GM12878 (cell line): Measurements from ENCODE around the gene TSFM. TPM values are rescaled to one million over a fixed set of nuclear protein-coding genes. Genes with fewer than 3 reads are reported as not detected.

Experiments
- ATAC-seq: fragments of 200-7000 bp; cut with Tn5 transposase; 3 replicates; pipeline ENCODE4 v1.9.1; 2020; ENCODE audit warnings: mild to moderate bottlenecking, moderate library complexity
- BruUV-seq: library from RNA; stranded (reverse); fragments of 400-500 nt; replicated peaks from 2 replicates; lab custom pipeline; 2021; lab: Mats Ljungman, UMichigan
- CTCF ChIA-PET: fragments of 300-600 bp; sonication (Branson Sonifier 250); formaldehyde crosslinking; extraction: SDS; loops from one replicate; lab custom pipeline; 2021; ENCODE audit warnings: inconsistent platforms; lab: Yijun Ruan, JAX
- POLR2A ChIA-PET: fragments of 350-600 bp; formaldehyde crosslinking; extraction: SDS; loops from one replicate; lab custom pipeline; 2021; ENCODE audit warnings: inconsistent platforms; lab: Charles Lee
- RAD21 ChIA-PET: fragments of 300-600 bp; sonication (Branson Sonifier 250); formaldehyde crosslinking; loops from one replicate; lab custom pipeline; 2023; ENCODE audit warnings: antibody characterized with exemption; ENCODE audit not compliant: unreplicated experiment; lab: Charles Lee
- SMC1A ChIA-PET: fragments of 300-600 bp; sonication (Branson Sonifier 250); formaldehyde crosslinking; loops from one replicate; lab custom pipeline; 2023; ENCODE audit not compliant: unreplicated experiment, uncharacterized antibody; lab: Charles Lee
- DNase-seq: peaks from one replicate; pipeline ENCODE4 v3.0.0-alpha.2; 2011; ENCODE audit warnings: low read depth, low spot score
- FAIRE-seq: peaks from 3 replicates; lab custom pipeline; 2011; peaks lifted over from hg19 to GRCh38; lab: Jason Lieb, UNC
- H2AFZ ChIP-seq: 2 replicates; pipeline ENCODE4 v1.6.0; 2011; ENCODE audit warnings: low read depth, low read length, control low read depth; ENCODE audit not compliant: control insufficient read depth
- H3K27ac ChIP-seq: 2 replicates; pipeline ENCODE4 v1.5.1; 2011; ENCODE audit warnings: control low read depth; ENCODE audit not compliant: control insufficient read depth, insufficient read depth
- H3K27me3 ChIP-seq, 2 experiments: replicated peaks in 1 of 2; 2 replicates each; pipeline versions ENCODE4 v1.6.0 to v1.6.1; 2011; ENCODE audit warnings: low read length in 1 of 2; ENCODE audit not compliant: control insufficient read depth in 2 of 2, insufficient read depth in 2 of 2
- H3K36me3 ChIP-seq, 2 experiments: 2 replicates each; pipeline ENCODE4 v1.5.1; 2011; ENCODE audit warnings: low read length in 1 of 2; ENCODE audit not compliant: control insufficient read depth in 2 of 2, insufficient read depth in 2 of 2
- H3K4me1 ChIP-seq: 2 replicates; pipeline ENCODE4 v1.6.1; 2011; ENCODE audit warnings: mild to moderate bottlenecking, low read length, moderate library complexity, mixed read lengths; ENCODE audit not compliant: control insufficient read depth, insufficient read depth
- H3K4me2 ChIP-seq: 2 replicates; pipeline ENCODE4 v1.6.0; 2011; ENCODE audit warnings: control low read depth; ENCODE audit not compliant: control insufficient read depth, insufficient read depth
- H3K4me3 ChIP-seq: fragments of 200-600 bp; sonication (generic); 2 replicates; pipeline ENCODE4 v1.5.1; 2016
- H3K79me2 ChIP-seq: 2 replicates; pipeline ENCODE4 v1.6.0; 2011; ENCODE audit warnings: low read length; ENCODE audit not compliant: control insufficient read depth, insufficient read depth
- H3K9ac ChIP-seq: 2 replicates; pipeline ENCODE4 v1.8.0; 2011; ENCODE audit warnings: low read length, control low read depth, mixed read lengths; ENCODE audit not compliant: control insufficient read depth, insufficient read depth
- H3K9me3 ChIP-seq: replicated peaks from 3 replicates; pipeline ENCODE4 v1.5.1; 2011; ENCODE audit warnings: mild to moderate bottlenecking, low read length; ENCODE audit not compliant: control insufficient read depth, insufficient read depth
- H4K20me1 ChIP-seq: 2 replicates; pipeline ENCODE4 v1.6.0; 2011; ENCODE audit not compliant: control insufficient read depth, insufficient read depth
- CHD4 ChIP-seq: fragments of 200-600 bp; sonication (generic); IDR thresholded peaks from 2 replicates; pipeline ENCODE4 v1.6.1; 2016; ENCODE audit warnings: mild to moderate bottlenecking
- EGR1 ChIP-seq, 2 experiments: IDR thresholded peaks; 1 replicate in 1 of 2; 2 replicates in 1 of 2; pipeline ENCODE4 v1.6.1; 2011 to 2012; ENCODE audit warnings: low read depth in 2 of 2, low read length in 2 of 2, borderline replicate concordance in 1 of 2, mild to moderate bottlenecking in 1 of 2, moderate library complexity in 1 of 2
- EZH2 ChIP-seq: IDR thresholded peaks from 2 replicates; pipeline ENCODE4 v1.6.1; 2012; ENCODE audit warnings: low read depth, mild to moderate bottlenecking, control low read depth, inconsistent platforms, low read length, borderline replicate concordance; ENCODE audit not compliant: control insufficient read depth
- IKZF2 ChIP-seq, 2 experiments: fragments of 450-650 bp; IDR thresholded peaks; 2 replicates each; pipeline ENCODE4 v1.6.1; 2017; ENCODE audit warnings: mild to moderate bottlenecking in 2 of 2, moderate library complexity in 2 of 2
- IRF3 ChIP-seq: fragments of 450-650 bp; IDR thresholded peaks from 2 replicates; pipeline ENCODE4 v1.6.1; 2014; ENCODE audit warnings: mild to moderate bottlenecking
- KDM1A ChIP-seq: fragments of 200-600 bp; sonication (generic); IDR thresholded peaks from 2 replicates; pipeline ENCODE4 v1.6.1; 2016; ENCODE audit warnings: borderline replicate concordance
- MXI1 ChIP-seq: fragments of 150-350 bp; IDR thresholded peaks from 2 replicates; pipeline ENCODE4 v1.6.1; 2011; ENCODE audit warnings: low read depth, mild to moderate bottlenecking, inconsistent platforms, low read length, improper control_type of control experiment
- POLR2AphosphoS2 ChIP-seq: IDR thresholded peaks from 2 replicates; pipeline ENCODE4 v1.6.1; 2011; ENCODE audit warnings: low read depth, mild to moderate bottlenecking, low read length, improper control_type of control experiment, moderate library complexity
- POU2F2 ChIP-seq: IDR thresholded peaks from 3 replicates; pipeline ENCODE4 v1.6.1; 2011; ENCODE audit warnings: low read depth, mild to moderate bottlenecking, low read length, borderline replicate concordance
- SREBF1 ChIP-seq: IDR thresholded peaks from 2 replicates; pipeline ENCODE4 v1.6.1; 2012; ENCODE audit warnings: mild to moderate bottlenecking, low read length
- SUZ12 ChIP-seq: fragments of 200-600 bp; sonication (generic); IDR thresholded peaks from one replicate; pipeline ENCODE4 v1.6.1; 2018; ENCODE audit warnings: antibody characterized with exemption, mild to moderate bottlenecking; ENCODE audit not compliant: unreplicated experiment
- WRNIP1 ChIP-seq: IDR thresholded peaks from 2 replicates; pipeline ENCODE4 v1.6.1; 2011; ENCODE audit warnings: low read depth, low read length, improper control_type of control experiment, borderline replicate concordance
- WGBS: methylation state at CpG from one replicate; pipeline ENCODE4 v1.1.6; 2016; ENCODE audit warnings: low lambda C conversion rate; ENCODE audit not compliant: insufficient replicate concordance, insufficient coverage; ENCODE audit errors: missing lambda C conversion rate; 5-methylcytosine and 5-hydroxymethylcytosine counted together
- in situ Hi-C: fragments of 300-500 bp; cut with MboI; formaldehyde crosslinking; loops from 9 replicates; pipeline ENCODE4 v1.14.3; 2018; ENCODE audit warnings: mixed read lengths
- intact Hi-C: fragments of 100-400 bp; cut with micrococcal nuclease; formaldehyde crosslinking; loops from one replicate; pipeline ENCODE4 v1.14.2; 2022; ENCODE audit not compliant: unreplicated experiment
- polyA plus RNA-seq, 11 experiments: library from polyadenylated mRNA; depleted of rRNA in 4 of 11; unstranded in 6 of 11; stranded (reverse) in 5 of 11; fragments of >200 nt; fragmentation: Nextera tagmentation in 4 of 11; fragmentation: Illumina TruSeq in 1 of 11; extraction: Ambion mirVana in 4 of 11; extraction: Trizol in 1 of 11; gene quantifications; 1 replicate in 1 of 11; 2 replicates in 10 of 11; pipeline versions ENCODE4 v1.2.1 to v1.2.3, GENCODE V29; 2011 to 2016; ENCODE audit warnings: inconsistent platforms in 2 of 11, missing spikeins in 2 of 11, low read depth in 1 of 11
- total RNA-seq, 4 experiments: library from RNA; depleted of rRNA in 3 of 4; stranded (reverse); fragments of >200 nt in 3 of 4; fragmentation: Illumina TruSeq in 1 of 4; extraction: Trizol in 1 of 4; gene quantifications; 2 replicates each; pipeline versions ENCODE4 v1.2.1 to v1.2.3, GENCODE V29; 2013 to 2021

The TSFM gene
- total and polyA plus RNA-seq, 10 of the 15 experiments (the other 5 are each of a cell fraction or from before 2014, with no cell fraction given) = 36.7 to 132 (median 45.6) TPM

- no peak for FAIRE-seq
- no peak for TF ChIP-seq WRNIP1
- no peak for TF ChIP-seq SUZ12
- no peak for TF ChIP-seq KDM1A
- no peak for TF ChIP-seq EGR1 (IDR thresholded peaks at IDR 0.05; ENCODE audit: borderline replicate concordance in 1 of 2, low read depth in 2 of 2, low read length in 2 of 2)
- no peak for TF ChIP-seq MXI1
- TF ChIP-seq IRF3 = no peak
- TF ChIP-seq CHD4 = no peak
- no peak for TF ChIP-seq SREBF1
- TF ChIP-seq POU2F2 = no peak
- no peak for TF ChIP-seq IKZF2 (IDR thresholded peaks at IDR 0.05)
- TF ChIP-seq POLR2AphosphoS2 = no peak
- TF ChIP-seq EZH2 = no peak
- TF ChIP-seq, all 136 proteins: peak for 0
- ChIA-PET CTCF (interaction anchor here (1.2 to 2.6 kb wide), 5 partner anchors 11 to 88 kb away, joined by 3 to 6 read pairs (median 4); no protein-coding TSS in a partner anchor), SMC1A (interaction anchor here (0.6 kb wide), 1 partner anchor 39 kb away, joined by 3 read pairs; no protein-coding TSS in a partner anchor), POLR2A (no interaction called here), RAD21 (interaction anchor here (1.0 kb wide), 1 partner anchor 101 kb away, joined by 3 read pairs; no protein-coding TSS in a partner anchor)
- Histone ChIP-seq H2AFZ (no peak overlapping the region), H3K27ac (no peak overlapping the region), H3K4me1 (no peaks in the 10 kb centered on the region), H3K9ac (no peak overlapping the region), H3K27me3 (no peaks in the 10 kb centered on the region), H3K4me2 (no peak overlapping the region), H3K79me2 (no peaks in the 10 kb centered on the region), H3K9me3 (no peaks in the 10 kb centered on the region), H3K4me3 (no peak overlapping the region), H3K36me3 (peaks cover 2 to 6% of the 10 kb centered on the region in 2 experiments; a peak in 3 of 4 replicates), H4K20me1 (no peaks in the 10 kb centered on the region)
- ATAC-seq (no peak), DNase-seq (no peak)
- WGBS = 49% methylated on average over 5 of the region's 5 CpGs
- in situ Hi-C loops (no loop called here), intact Hi-C loops (no loop called here)
- no TSS peak for BruUV-seq
Observed at GRCh38 chr12:57816855-57817151, 34.2 kb downstream of the TSFM start.
